K562 (cell line): ENCODE measurements around the gene ZCCHC24. TPM values are rescaled to one million over a fixed set of nuclear protein-coding genes. Genes with fewer than 3 reads are reported as not detected.

ENCODE experiments used
- AFF1 ChIP-seq, 2 experiments: fragments of 450-650 bp; IDR thresholded peaks; 2 replicates each; pipeline ENCODE4 v1.6.1; 2018; ENCODE audit warnings: mild to moderate bottlenecking in 2 of 2, low read depth in 1 of 2; ENCODE audit not compliant: partially characterized antibody in 2 of 2
- ELF1 ChIP-seq: fragments of 200-800 bp; sonication (Bioruptor generic); IDR thresholded peaks from 2 replicates; pipeline ENCODE4 v1.6.1; 2016; ENCODE audit warnings: missing genetic modification characterization, missing compliant biosample characterization
- KLF10 ChIP-seq: fragments of 250-450 bp; sonication (Bioruptor Pico); IDR thresholded peaks from 2 replicates; pipeline ENCODE4 v1.6.1; 2021; ENCODE audit warnings: matching md5 sums
- MAFG ChIP-seq: fragments of 450-650 bp; conservative IDR thresholded peaks from 2 replicates; pipeline ENCODE4 v1.6.1; 2016; ENCODE audit warnings: missing genetic modification characterization, missing compliant biosample characterization
- MCM7 ChIP-seq, 2 experiments: fragments of 450-650 bp; IDR thresholded peaks; 2 replicates each; pipeline ENCODE4 v1.6.1; 2016 to 2018
- PREB ChIP-seq: sonication (generic); formaldehyde crosslinking; IDR thresholded peaks from 2 replicates; pipeline ENCODE4 v1.8.1; 2023; ENCODE audit warnings: mild to moderate bottlenecking, missing genetic modification reagents
- SPI1 ChIP-seq: IDR thresholded peaks from 2 replicates; pipeline ENCODE4 v1.6.1; 2011; ENCODE audit warnings: low read depth, low read length, control low read depth, borderline replicate concordance
- TAF15 ChIP-seq: fragments of 200-400 bp; formaldehyde crosslinking; IDR thresholded peaks from 2 replicates; pipeline ENCODE4 v1.6.1; 2017; ENCODE audit warnings: mild to moderate bottlenecking, low read depth, low read length, moderate library complexity
- XRCC4 ChIP-seq: IDR thresholded peaks from one replicate; pipeline ENCODE4 v1.6.1; 2011; ENCODE audit not compliant: insufficient read depth, insufficient read length; ENCODE audit errors: extremely low read depth
- ZNF444 ChIP-seq: fragments of 250-450 bp; sonication (Bioruptor Pico); IDR thresholded peaks from 2 replicates; pipeline ENCODE4 v1.4.0; 2020; ENCODE audit warnings: mild to moderate bottlenecking, moderate library complexity
- ZNF592 ChIP-seq: fragments of 450-650 bp; IDR thresholded peaks from 2 replicates; pipeline ENCODE4 v1.6.1; 2017; ENCODE audit warnings: antibody characterized with exemption, mild to moderate bottlenecking
- ZNF609 ChIP-seq: sonication (generic); formaldehyde crosslinking; IDR thresholded peaks from 2 replicates; pipeline ENCODE4 v1.8.1; 2023; ENCODE audit warnings: missing genetic modification reagents, mild to moderate bottlenecking, borderline replicate concordance
- polyA plus RNA-seq, 8 experiments: library from polyadenylated mRNA; depleted of rRNA in 4 of 8; stranded (reverse) in 5 of 8; unstranded in 3 of 8; fragments of >200 nt; fragmentation: Nextera tagmentation in 2 of 8; fragmentation: Illumina TruSeq in 1 of 8; extraction: Ambion mirVana in 2 of 8; extraction: Trizol in 1 of 8; gene quantifications; 2 replicates each; pipeline versions ENCODE4 v1.2.1 to v1.2.3, GENCODE V29; 2011 to 2014; ENCODE audit warnings: inconsistent platforms in 1 of 8, missing spikeins in 1 of 8
- total RNA-seq, 7 experiments: library from RNA; depleted of rRNA in 6 of 7; stranded (reverse); fragments of >200 nt in 6 of 7; fragmentation: Illumina TruSeq in 2 of 7; extraction: Trizol in 2 of 7; gene quantifications; 2 replicates each; pipeline versions ENCODE4 v1.2.1 to v1.2.3, GENCODE V29; 2011 to 2021; ENCODE audit warnings: low replicate concordance in 1 of 7

Gene ZCCHC24
- total and polyA plus RNA-seq, 9 of the 15 experiments (the other 6 are each of a cell fraction or from before 2014, with no cell fraction given): 0.84 to 11.0 (median 4.6) TPM

- TF ChIP-seq ZNF592: no peak; the same call in 1 of the 2 replicates
- no peak for TF ChIP-seq XRCC4
- no peak for TF ChIP-seq AFF1 (IDR thresholded peaks at IDR 0.05; ENCODE audit: low read depth in 1 of 2, partially characterized antibody in 2 of 2)
- peak; percentile 76; the same call in 1 of the 2 replicates for TF ChIP-seq ZNF609
- TF ChIP-seq TAF15: no peak
- no peak for TF ChIP-seq ZNF444
- TF ChIP-seq SPI1: no peak
- TF ChIP-seq ELF1 (tag): no peak
- TF ChIP-seq MAFG (tag): no peak
- no peak for TF ChIP-seq KLF10 (CRISPR knock-in tag)
- no peak for TF ChIP-seq MCM7 (IDR thresholded peaks at IDR 0.05)
- TF ChIP-seq PREB (CRISPR knock-in tag): no peak
These were observed 98.1 kb downstream of the ZCCHC24 start, which contains the start of gene PPIF (continued) for GRCh38 chr10:79347226-79347893.
